Stimulated activated naive CD8-positive, alpha-beta T cell treated with anti-CD3 and anti-CD28 coated beads, Interleukin-15, amount 100 ng/mL, for 72 hours (primary cell): ENCODE results near the gene FERMT1.
"Not testable (repeated sequence)": the region's sequence is repeated elsewhere in the genome, so short reads cannot be mapped to it uniquely, and the experiment has no call there.

Source experiments
- ATAC-seq: fragments of 150-1000 bp; cut with Tn5 transposase; 2 replicates; pipeline ENCODE4 v1.10.0; 2021; ENCODE audit warnings: mild to moderate bottlenecking, moderate library complexity
- DNase-seq, 2 donors: peaks; one replicate each; pipeline ENCODE4 v3.0.0; 2021 to 2022
- H3K27ac Mint-ChIP-seq, 2 donors: one replicate each; pipeline ENCODE4 v1.8.0; 2022; ENCODE audit warnings: mild to moderate bottlenecking in 2 of 2, mixed read lengths in 2 of 2, moderate library complexity in 2 of 2
- H3K27me3 Mint-ChIP-seq: one replicate; pipeline ENCODE4 v1.8.0; 2022; ENCODE audit warnings: mixed read lengths
- H3K4me1 Mint-ChIP-seq: one replicate; pipeline ENCODE4 v1.8.0; 2022; ENCODE audit warnings: mild to moderate bottlenecking, mixed read lengths
- H3K4me3 Mint-ChIP-seq, 2 donors: one replicate each; pipeline ENCODE4 v1.8.0; 2022; ENCODE audit warnings: mild to moderate bottlenecking in 2 of 2, mixed read lengths in 2 of 2, moderate library complexity in 1 of 2
- H3K9me3 Mint-ChIP-seq, 2 donors: one replicate each; pipeline ENCODE4 v1.8.0; 2022; ENCODE audit warnings: mixed read lengths in 2 of 2

FERMT1 gene

DNA sequence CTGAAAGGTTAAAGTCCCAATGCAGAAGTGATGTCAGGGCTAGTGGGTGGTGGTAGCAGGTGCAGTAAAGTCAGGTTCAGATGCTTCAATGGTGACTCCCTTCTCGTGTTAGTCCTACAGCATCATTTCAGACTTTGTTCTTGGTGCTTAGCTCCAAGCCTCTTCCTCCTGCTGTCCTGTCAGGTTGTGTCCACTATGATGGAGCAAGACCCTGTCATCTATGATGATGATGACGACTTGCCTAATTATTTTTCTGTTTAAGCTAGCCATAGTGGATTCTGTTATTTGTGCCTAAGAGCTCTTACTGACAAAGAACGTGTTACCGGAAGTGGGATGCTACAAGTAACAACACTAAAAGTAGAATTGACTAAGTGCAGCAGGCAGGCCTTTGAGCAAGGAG is 5.0 kb upstream of the FERMT1 start:
- ATAC-seq (no peak), DNase-seq (no peak)
- no peak overlapping the region for H3K4me3 Mint-ChIP-seq
- peaks cover 37% of the 10 kb centered on the region for H3K27me3 Mint-ChIP-seq
- no peaks in the 10 kb centered on the region for H3K9me3 Mint-ChIP-seq
- peaks cover 7% of the 10 kb centered on the region for H3K4me1 Mint-ChIP-seq
- H3K27ac Mint-ChIP-seq = no peak overlapping the region

DNA sequence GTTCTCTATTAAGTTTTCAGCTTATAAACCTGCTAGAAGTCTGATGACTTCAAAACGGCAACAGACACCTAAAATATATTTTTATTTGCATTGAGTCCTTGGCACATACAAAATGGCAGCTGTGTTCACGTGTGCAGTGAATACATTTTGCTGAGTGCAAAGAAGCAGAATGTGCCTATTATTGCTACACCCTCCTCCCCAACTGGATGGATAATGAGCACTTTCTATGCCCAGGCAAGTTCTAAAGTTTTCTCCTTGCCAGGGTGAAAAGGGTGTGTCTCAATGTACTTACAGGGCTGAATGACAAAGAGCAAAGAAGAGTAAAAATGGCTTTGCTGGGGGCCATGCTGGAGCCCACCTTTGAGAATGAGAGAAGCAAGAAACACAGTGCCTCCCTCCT is 4.0 kb upstream of the FERMT1 start:
- Mint-ChIP-seq H3K27me3 (peaks cover 45% of the 10 kb centered on the region), H3K4me1 (peaks cover 15% of the 10 kb centered on the region), H3K27ac (no peak overlapping the region), H3K9me3 (no peaks in the 10 kb centered on the region), H3K4me3 (no peak overlapping the region)
- DNase-seq (no peak), ATAC-seq (no peak)

DNA sequence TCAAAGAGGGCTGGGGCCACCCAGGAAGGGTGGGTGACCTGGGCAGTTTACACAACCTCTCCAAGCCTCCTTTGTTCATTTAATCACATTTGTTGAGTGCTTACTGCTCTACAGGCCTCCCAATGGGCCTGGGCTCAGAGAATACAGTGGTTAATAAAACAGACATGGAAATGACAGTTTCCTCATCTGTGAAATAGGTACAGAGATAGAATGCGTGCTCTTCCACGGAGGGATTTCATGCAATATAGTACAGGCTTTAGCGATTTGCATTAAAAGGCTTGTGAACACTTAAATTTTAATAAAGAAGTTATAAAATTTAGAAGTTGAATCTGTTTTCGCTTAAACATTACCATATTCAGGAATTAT is 802 bp upstream of the FERMT1 start:
- DNase-seq (no peak), ATAC-seq (no peak)
- Mint-ChIP-seq H3K27me3 (peaks cover 68% of the 10 kb centered on the region), H3K27ac (no peak overlapping the region), H3K4me3 (peak overlapping the region in 1 of 2 donors; percentile 80), H3K4me1 (peaks cover 15% of the 10 kb centered on the region), H3K9me3 (no peaks in the 10 kb centered on the region)

DNA sequence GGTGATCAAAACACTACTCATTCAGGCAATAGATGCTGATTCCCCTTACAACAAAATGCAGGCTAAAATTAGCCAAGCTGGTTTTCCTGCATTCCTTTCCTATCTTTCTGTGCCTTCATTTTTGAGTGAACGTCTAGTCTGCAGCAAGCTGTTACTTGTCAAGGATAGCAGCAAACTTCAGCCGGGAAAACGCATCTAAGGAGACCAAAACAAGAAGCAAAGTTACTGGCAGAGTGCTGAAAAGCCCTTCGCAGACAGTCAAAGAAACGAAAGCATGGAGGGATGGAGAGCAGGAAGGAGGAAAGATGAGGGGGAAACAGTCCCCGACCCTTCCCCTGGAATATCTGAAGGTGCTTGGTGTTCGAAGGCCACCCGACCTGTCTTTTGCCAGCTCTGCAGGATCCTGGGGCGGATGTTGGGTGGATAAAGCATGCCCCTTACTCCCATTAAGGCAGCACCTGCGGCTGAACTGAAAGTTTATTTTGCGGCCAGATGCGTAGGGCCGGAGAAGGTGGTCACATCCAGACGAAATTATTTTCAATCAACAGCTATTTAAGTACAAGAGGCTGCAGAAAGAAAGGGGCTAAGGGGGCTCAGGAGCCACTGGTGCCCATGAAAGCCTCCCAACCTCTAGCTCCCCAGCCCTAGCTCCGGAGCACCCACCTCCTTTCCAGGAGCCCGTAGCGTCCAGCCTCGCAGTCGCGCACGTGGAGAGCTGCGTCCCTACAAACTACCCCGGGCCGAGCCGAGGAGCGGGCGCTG is 538 bp downstream of the FERMT1 start:
- H3K4me3 Mint-ChIP-seq = peak overlapping the region; percentile 24 to 71
- no peak for DNase-seq

DNA sequence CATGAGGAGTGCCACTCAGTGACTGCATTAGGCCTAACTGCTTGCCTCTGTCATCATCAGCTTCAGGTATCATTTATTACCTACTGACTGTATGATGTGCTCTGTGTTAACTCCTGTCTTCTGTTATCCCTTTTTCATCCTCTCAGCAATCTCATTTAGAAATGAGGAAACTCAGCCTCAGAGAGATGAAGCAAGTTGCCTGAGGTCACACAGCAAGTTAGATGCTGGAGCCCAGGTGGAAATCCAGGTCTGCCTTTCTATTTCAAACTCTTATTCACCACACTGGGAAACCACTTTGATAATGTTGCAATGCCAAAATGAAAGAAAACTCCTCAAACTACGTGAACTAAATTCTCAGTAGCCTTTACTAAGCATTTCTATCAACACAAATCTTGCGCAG is 1.3 kb downstream of the FERMT1 start:
- Mint-ChIP-seq H3K27ac (no peak overlapping the region), H3K4me1 (peaks cover 15% of the 10 kb centered on the region), H3K4me3 (no peak overlapping the region), H3K27me3 (peaks cover 50% of the 10 kb centered on the region), H3K9me3 (no peaks in the 10 kb centered on the region)
- no peak for DNase-seq
- no peak for ATAC-seq

More for the DNA sequence above, 538 bp downstream of the FERMT1 start:
- Mint-ChIP-seq H3K9me3 (no peaks in the 10 kb centered on the region), H3K27ac (no peak overlapping the region), H3K4me1 (peaks cover 15% of the 10 kb centered on the region), H3K27me3 (peaks cover 55% of the 10 kb centered on the region)
- no peak for ATAC-seq

DNA sequence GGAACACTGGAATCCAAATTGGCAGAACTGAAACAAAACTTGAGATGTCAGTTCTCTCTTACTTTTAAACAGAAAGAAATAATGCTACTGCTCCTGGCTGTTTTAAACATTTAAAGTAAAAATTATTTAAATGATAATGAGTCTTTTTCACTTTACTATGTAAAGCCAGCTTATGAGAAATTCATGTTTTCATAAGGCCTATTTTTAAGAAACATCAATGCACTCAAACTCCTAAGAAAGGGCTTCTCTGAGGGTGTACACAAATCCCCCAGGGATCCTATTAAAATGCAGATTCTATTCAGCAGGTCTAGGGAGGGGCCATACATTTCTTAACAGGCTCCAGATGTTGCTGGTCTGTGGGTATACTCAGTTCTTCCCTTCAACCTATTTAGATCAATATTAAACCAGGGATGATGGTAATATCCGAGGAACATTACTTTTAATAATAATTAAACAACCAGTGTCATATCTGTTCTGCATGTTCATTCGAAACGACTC is 2.3 kb downstream of the FERMT1 start:
- H3K9me3 Mint-ChIP-seq = no peaks in the 10 kb centered on the region
- peaks cover 15% of the 10 kb centered on the region for H3K4me1 Mint-ChIP-seq
- DNase-seq = no peak
- H3K27ac Mint-ChIP-seq = no peak overlapping the region
- H3K27me3 Mint-ChIP-seq = peaks cover 50% of the 10 kb centered on the region
- H3K4me3 Mint-ChIP-seq = no peak overlapping the region
- no peak for ATAC-seq

- peaks cover 13 to 22% of the 10 kb centered on the region in 2 donors for H3K9me3 Mint-ChIP-seq
- peaks cover 30% of the 10 kb centered on the region for H3K27me3 Mint-ChIP-seq
- ATAC-seq (no peak), DNase-seq (no peak)
- no peak overlapping the region for H3K27ac Mint-ChIP-seq
- H3K4me3 Mint-ChIP-seq = no peak overlapping the region
- H3K4me1 Mint-ChIP-seq = no peaks in the 10 kb centered on the region
Measured at GRCh38 chr20:6116758-6117157, 6.1 kb downstream of the FERMT1 start.

- Mint-ChIP-seq H3K27ac (no peak overlapping the region), H3K4me3 (no peak overlapping the region), H3K9me3 (peaks cover 13 to 22% of the 10 kb centered on the region in 2 donors), H3K4me1 (no peaks in the 10 kb centered on the region), H3K27me3 (peaks cover 21% of the 10 kb centered on the region)
- ATAC-seq (no peak), DNase-seq (no peak)
Measured at GRCh38 chr20:6115221-6115895, 7.5 kb downstream of the FERMT1 start.

DNA sequence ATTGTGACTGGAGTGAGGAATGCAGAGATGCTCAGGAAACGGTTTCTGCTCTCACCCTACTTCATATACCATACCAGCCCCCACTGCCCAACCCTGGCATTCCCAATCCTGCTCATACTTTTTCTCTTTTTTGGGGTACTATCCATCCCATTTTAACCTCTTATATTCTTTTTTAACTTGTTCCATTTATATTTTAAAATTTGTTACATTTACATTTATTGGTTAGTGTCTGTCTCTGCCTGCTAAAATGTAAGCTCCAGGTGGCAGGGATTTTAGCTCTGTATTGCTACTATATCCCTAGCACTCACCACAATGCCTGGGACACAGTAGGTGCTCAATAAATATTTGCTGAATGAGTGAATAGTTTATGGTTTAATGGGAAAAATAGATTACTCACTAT is 8.1 kb downstream of the FERMT1 start:
- peaks cover 18% of the 10 kb centered on the region for H3K27me3 Mint-ChIP-seq
- H3K4me3 Mint-ChIP-seq = no peak overlapping the region
- H3K9me3 Mint-ChIP-seq = peaks cover 13 to 22% of the 10 kb centered on the region in 2 donors
- DNase-seq (no peak), ATAC-seq (no peak)
- H3K4me1 Mint-ChIP-seq = no peaks in the 10 kb centered on the region
- H3K27ac Mint-ChIP-seq = no peak overlapping the region

DNA sequence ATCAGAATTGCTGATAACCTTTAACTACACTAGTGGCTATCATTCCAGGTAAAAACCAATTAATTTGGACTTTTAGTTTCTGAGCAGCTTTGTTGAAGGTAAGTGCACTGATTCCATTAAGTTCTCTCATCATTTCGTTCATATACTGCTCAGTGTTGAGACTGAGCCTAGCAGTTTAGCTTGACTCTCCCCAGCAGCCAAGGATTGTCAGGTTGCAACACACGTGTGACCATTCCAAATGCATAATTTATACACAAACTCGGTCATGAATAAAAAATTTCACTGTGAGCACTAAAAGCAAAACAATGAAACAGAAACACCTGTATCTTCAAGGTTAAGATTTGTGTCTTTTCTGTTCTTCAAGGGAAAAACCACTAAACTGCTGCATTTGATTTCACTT is 8.9 kb downstream of the FERMT1 start:
- no peak for ATAC-seq
- H3K9me3 Mint-ChIP-seq = peaks cover 13 to 22% of the 10 kb centered on the region in 2 donors

DNA sequence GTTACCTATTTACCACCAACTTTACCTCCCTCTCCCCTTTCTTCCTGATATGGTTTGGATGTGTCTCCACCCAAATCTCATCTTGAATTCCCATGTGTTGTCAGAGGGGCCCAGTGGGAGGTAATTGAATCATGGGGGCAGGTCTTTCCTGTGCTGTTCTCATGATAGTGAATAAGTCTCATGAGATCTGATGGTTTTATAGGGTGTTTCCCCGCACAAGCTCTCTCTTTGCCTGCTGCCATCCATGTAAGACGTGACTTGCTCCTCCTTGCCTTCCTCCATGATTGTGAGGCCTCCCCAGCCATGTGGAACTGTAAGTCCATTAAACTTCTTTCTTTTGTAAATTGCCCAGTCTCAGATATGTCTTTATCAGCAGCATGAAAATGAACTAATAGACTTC is 9.9 kb downstream of the FERMT1 start:
- not testable (repeated sequence) for H3K4me3 Mint-ChIP-seq, H3K27ac Mint-ChIP-seq, H3K27me3 Mint-ChIP-seq

More for the DNA sequence above, 8.9 kb downstream of the FERMT1 start:
- Mint-ChIP-seq H3K27me3 (peaks cover 10% of the 10 kb centered on the region), H3K27ac (no peak overlapping the region), H3K4me3 (no peak overlapping the region), H3K4me1 (no peaks in the 10 kb centered on the region)
- DNase-seq = no peak

GRCh38 chr20:6108330-6108729 is 14.5 kb downstream of the FERMT1 start:
- no peak overlapping the region for H3K27ac Mint-ChIP-seq
- peaks cover 5 to 8% of the 10 kb centered on the region in 2 donors for H3K9me3 Mint-ChIP-seq
- H3K4me3 Mint-ChIP-seq = no peak overlapping the region
- ATAC-seq = no peak
- no peaks in the 10 kb centered on the region for H3K4me1 Mint-ChIP-seq
- DNase-seq = no peak
- peaks cover 13% of the 10 kb centered on the region for H3K27me3 Mint-ChIP-seq

More for the DNA sequence above, 9.9 kb downstream of the FERMT1 start:
- H3K9me3 Mint-ChIP-seq = peaks cover 13 to 22% of the 10 kb centered on the region in 2 donors
- DNase-seq, ATAC-seq, H3K4me1 Mint-ChIP-seq: not testable (repeated sequence)

GRCh38 chr20:6104493-6105188 is 18.2 kb downstream of the FERMT1 start:
- no peak for DNase-seq
- H3K4me1 Mint-ChIP-seq = no peaks in the 10 kb centered on the region
- H3K9me3 Mint-ChIP-seq = no peaks in the 10 kb centered on the region

DNA sequence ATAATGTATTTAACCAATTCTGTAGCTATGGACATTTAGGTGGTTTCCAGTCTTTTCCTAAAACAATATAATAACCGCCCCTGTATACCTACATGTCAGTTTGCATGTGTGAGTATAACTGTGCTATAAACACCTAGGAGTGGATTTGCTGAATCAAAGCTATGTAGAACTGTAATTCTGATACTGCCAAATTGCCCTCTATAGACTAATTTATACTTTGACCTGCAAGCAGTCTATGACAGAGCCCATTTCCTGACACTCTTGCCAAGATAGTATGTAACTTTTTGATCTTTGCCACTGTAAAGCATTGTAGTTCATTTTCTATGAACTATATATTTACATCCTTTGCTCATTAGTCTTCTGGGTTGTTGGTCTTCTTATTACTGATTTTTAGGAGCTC is 19.5 kb downstream of the FERMT1 start:
- Mint-ChIP-seq H3K9me3 (no peaks in the 10 kb centered on the region), H3K4me3 (no peak overlapping the region), H3K27me3 (peaks cover 7% of the 10 kb centered on the region), H3K4me1 (no peaks in the 10 kb centered on the region), H3K27ac (no peak overlapping the region)
- DNase-seq (no peak), ATAC-seq (no peak)

More at GRCh38 chr20:6104493-6105188, 18.2 kb downstream of the FERMT1 start:
- H3K27me3 Mint-ChIP-seq = peaks cover 7% of the 10 kb centered on the region
- ATAC-seq = no peak
- H3K4me3 Mint-ChIP-seq = no peak overlapping the region
- no peak overlapping the region for H3K27ac Mint-ChIP-seq

- no peaks in the 10 kb centered on the region for H3K9me3 Mint-ChIP-seq
- H3K4me3 Mint-ChIP-seq = no peak overlapping the region
- H3K27ac Mint-ChIP-seq = no peak overlapping the region
- DNase-seq (no peak), ATAC-seq (no peak)
- peaks cover 4% of the 10 kb centered on the region for H3K27me3 Mint-ChIP-seq
- no peaks in the 10 kb centered on the region for H3K4me1 Mint-ChIP-seq
Measured at GRCh38 chr20:6101346-6101745, 21.5 kb downstream of the FERMT1 start.

DNA sequence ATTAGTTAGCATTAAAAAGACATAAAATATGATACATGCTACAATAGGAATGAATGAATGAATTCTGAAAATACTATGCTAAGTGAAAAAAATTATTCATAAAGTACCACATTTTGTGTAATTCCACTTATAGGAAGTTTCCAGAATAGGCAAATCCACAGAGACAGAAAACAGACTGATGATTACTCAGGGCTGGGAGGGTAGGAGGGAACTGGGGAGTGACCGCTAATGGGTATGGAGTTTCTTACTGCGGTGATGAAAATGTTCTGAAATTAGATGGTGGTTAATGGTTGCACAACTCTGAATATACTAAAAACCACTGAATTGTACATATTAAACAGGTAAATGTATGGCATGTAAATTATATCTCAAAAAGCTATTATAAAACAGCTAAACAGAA is 22.6 kb downstream of the FERMT1 start:
- Mint-ChIP-seq H3K4me3 (no peak overlapping the region), H3K9me3 (no peaks in the 10 kb centered on the region), H3K27me3 (no peaks in the 10 kb centered on the region), H3K4me1 (no peaks in the 10 kb centered on the region), H3K27ac (no peak overlapping the region)
- ATAC-seq (no peak), DNase-seq (no peak)
